Right lobe of liver (tissue), 4 donors: Measurements from ENCODE around the gene OR4C5.

Experiments
- CTCF ChIP-seq, 4 donors: fragments of 200-600 bp in 3 of 4; fragments of 450-650 bp in 1 of 4; IDR thresholded peaks; one replicate each; pipeline versions ENCODE4 v1.5.1 to v1.8.0; 2016 to 2022; ENCODE audit warnings: antibody characterized with exemption in 4 of 4, mild to moderate bottlenecking in 2 of 4
- POLR2A ChIP-seq: fragments of 450-650 bp; IDR thresholded peaks from one replicate; pipeline ENCODE4 v1.6.1; 2017; ENCODE audit warnings: antibody characterized with exemption, mild to moderate bottlenecking
- donor health status: DM: no; HTN: no; CAD: no.
- donor health status: DM: no; HTN: no; CAD: no.
- donor health status: DM: no; HTN: yes; CAD: no.

GRCh38 chr11:48354677-48355076, 11.6 kb downstream of the OR4C5 start:
- no peak for TF ChIP-seq CTCF (IDR thresholded peaks at IDR 0.05)
- TF ChIP-seq POLR2A, result no peak
